ENCODE measurements around the gene PIK3R1. TPM values are rescaled to one million over a fixed set of nuclear protein-coding genes. Genes with fewer than 3 reads are reported as not detected.

Gene PIK3R1
- total and polyA plus RNA-seq, 2 experiments from 2014 or later, result 5.9 to 9.8 TPM

DNA sequence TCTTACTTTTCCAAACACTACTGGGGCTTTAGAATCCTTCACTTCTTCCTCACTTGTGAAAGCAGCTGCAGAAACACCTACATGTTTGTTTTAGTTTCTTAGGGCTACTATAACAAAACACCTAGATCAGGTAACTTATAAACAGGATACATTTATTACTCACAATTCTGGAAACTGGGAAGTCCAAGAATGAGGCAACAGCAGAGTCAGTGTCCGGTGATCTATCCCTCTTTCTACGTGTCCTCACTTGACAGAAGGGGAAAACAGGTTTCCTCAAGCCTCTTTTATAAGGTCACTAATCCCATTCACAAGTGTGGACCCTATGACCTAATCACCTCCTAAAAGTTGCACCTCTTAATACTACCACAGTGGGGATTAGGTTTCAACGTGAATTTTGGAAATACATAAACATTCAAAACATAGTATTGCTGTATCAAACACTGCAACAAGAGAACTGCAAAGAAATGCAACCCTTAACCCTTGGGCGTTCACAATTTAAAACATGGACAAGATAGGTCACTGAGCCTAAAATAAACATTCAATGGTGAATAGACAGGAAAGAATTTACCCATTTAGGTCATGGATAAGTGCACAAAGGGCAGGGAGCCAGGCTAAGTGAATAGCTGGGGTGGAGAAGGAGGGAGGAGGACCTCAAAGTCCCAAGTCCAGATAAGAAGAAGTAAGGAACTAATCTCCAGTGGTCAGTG lies 104.3 kb downstream of the PIK3R1 start:
- Histone ChIP-seq H3K4me3 (no peak overlapping the region), H3K9me2 (ENCODE audit: insufficient read depth) (peaks cover 11% of the 10 kb centered on the region), H3K27ac (ENCODE audit: low read depth) (no peak overlapping the region), H3F3A (replicated peaks; ENCODE audit: low read depth) (no peaks in the 10 kb centered on the region), H3K4me1 (ENCODE audit: insufficient read depth) (no peaks in the 10 kb centered on the region), H3K79me2 (replicated peaks; ENCODE audit: insufficient read depth) (no peaks in the 10 kb centered on the region), H4K20me1 (replicated peaks; ENCODE audit: insufficient read depth) (no peaks in the 10 kb centered on the region), H3K36me3 (ENCODE audit: insufficient read depth) (no peaks in the 10 kb centered on the region), H3K27me3 (ENCODE audit: insufficient read depth) (no peaks in the 10 kb centered on the region), H3K4me2 (no peak overlapping the region), H2AFZ (no peak overlapping the region)
- ATAC-seq, result no peak
- peaks cover 20% of the 10 kb centered on the region for H3K9me3 Mint-ChIP-seq
- H3K4me3 Mint-ChIP-seq, result no peak overlapping the region
- H3K36me3 Mint-ChIP-seq (ENCODE audit: low read depth), result peaks cover 11% of the 10 kb centered on the region
- TF ChIP-seq, protein P1, sequence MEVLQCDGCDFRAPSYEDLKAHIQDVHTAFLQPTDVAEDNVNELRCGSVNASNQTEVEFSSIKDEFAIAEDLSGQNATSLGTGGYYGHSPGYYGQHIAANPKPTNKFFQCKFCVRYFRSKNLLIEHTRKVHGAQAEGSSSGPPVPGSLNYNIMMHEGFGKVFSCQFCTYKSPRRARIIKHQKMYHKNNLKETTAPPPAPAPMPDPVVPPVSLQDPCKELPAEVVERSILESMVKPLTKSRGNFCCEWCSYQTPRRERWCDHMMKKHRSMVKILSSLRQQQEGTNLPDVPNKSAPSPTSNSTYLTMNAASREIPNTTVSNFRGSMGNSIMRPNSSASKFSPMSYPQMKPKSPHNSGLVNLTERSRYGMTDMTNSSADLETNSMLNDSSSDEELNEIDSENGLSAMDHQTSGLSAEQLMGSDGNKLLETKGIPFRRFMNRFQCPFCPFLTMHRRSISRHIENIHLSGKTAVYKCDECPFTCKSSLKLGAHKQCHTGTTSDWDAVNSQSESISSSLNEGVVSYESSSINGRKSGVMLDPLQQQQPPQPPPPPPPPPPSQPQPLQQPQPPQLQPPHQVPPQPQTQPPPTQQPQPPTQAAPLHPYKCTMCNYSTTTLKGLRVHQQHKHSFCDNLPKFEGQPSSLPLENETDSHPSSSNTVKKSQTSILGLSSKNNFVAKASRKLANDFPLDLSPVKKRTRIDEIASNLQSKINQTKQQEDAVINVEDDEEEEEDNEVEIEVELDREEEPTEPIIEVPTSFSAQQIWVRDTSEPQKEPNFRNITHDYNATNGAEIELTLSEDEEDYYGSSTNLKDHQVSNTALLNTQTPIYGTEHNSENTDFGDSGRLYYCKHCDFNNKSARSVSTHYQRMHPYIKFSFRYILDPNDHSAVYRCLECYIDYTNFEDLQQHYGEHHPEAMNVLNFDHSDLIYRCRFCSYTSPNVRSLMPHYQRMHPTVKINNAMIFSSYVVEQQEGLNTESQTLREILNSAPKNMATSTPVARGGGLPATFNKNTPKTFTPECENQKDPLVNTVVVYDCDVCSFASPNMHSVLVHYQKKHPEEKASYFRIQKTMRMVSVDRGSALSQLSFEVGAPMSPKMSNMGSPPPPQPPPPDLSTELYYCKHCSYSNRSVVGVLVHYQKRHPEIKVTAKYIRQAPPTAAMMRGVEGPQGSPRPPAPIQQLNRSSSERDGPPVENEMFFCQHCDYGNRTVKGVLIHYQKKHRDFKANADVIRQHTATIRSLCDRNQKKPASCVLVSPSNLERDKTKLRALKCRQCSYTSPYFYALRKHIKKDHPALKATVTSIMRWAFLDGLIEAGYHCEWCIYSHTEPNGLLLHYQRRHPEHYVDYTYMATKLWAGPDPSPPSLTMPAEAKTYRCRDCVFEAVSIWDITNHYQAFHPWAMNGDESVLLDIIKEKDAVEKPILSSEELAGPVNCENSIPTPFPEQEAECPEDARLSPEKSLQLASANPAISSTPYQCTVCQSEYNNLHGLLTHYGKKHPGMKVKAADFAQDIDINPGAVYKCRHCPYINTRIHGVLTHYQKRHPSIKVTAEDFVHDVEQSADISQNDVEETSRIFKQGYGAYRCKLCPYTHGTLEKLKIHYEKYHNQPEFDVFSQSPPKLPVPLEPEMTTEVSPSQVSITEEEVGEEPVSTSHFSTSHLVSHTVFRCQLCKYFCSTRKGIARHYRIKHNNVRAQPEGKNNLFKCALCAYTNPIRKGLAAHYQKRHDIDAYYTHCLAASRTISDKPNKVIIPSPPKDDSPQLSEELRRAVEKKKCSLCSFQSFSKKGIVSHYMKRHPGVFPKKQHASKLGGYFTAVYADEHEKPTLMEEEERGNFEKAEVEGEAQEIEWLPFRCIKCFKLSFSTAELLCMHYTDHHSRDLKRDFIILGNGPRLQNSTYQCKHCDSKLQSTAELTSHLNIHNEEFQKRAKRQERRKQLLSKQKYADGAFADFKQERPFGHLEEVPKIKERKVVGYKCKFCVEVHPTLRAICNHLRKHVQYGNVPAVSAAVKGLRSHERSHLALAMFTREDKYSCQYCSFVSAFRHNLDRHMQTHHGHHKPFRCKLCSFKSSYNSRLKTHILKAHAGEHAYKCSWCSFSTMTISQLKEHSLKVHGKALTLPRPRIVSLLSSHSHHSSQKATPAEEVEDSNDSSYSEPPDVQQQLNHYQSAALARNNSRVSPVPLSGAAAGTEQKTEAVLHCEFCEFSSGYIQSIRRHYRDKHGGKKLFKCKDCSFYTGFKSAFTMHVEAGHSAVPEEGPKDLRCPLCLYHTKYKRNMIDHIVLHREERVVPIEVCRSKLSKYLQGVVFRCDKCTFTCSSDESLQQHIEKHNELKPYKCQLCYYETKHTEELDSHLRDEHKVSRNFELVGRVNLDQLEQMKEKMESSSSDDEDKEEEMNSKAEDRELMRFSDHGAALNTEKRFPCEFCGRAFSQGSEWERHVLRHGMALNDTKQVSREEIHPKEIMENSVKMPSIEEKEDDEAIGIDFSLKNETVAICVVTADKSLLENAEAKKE (CRISPR knock-in tag; IDR thresholded peaks at IDR 0.05), result no peak
- TF ChIP-seq, protein P2, sequence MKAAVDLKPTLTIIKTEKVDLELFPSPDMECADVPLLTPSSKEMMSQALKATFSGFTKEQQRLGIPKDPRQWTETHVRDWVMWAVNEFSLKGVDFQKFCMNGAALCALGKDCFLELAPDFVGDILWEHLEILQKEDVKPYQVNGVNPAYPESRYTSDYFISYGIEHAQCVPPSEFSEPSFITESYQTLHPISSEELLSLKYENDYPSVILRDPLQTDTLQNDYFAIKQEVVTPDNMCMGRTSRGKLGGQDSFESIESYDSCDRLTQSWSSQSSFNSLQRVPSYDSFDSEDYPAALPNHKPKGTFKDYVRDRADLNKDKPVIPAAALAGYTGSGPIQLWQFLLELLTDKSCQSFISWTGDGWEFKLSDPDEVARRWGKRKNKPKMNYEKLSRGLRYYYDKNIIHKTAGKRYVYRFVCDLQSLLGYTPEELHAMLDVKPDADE (IDR thresholded peaks at IDR 0.05), result no peak
- TF ChIP-seq, protein P3, sequence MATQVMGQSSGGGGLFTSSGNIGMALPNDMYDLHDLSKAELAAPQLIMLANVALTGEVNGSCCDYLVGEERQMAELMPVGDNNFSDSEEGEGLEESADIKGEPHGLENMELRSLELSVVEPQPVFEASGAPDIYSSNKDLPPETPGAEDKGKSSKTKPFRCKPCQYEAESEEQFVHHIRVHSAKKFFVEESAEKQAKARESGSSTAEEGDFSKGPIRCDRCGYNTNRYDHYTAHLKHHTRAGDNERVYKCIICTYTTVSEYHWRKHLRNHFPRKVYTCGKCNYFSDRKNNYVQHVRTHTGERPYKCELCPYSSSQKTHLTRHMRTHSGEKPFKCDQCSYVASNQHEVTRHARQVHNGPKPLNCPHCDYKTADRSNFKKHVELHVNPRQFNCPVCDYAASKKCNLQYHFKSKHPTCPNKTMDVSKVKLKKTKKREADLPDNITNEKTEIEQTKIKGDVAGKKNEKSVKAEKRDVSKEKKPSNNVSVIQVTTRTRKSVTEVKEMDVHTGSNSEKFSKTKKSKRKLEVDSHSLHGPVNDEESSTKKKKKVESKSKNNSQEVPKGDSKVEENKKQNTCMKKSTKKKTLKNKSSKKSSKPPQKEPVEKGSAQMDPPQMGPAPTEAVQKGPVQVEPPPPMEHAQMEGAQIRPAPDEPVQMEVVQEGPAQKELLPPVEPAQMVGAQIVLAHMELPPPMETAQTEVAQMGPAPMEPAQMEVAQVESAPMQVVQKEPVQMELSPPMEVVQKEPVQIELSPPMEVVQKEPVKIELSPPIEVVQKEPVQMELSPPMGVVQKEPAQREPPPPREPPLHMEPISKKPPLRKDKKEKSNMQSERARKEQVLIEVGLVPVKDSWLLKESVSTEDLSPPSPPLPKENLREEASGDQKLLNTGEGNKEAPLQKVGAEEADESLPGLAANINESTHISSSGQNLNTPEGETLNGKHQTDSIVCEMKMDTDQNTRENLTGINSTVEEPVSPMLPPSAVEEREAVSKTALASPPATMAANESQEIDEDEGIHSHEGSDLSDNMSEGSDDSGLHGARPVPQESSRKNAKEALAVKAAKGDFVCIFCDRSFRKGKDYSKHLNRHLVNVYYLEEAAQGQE (IDR thresholded peaks at IDR 0.05; ENCODE audit: unreplicated experiment), result no peak
- TF ChIP-seq CREB1 (CRISPR knock-in tag; IDR thresholded peaks at IDR 0.05; ENCODE audit: low read depth), result no peak
- TF ChIP-seq POLR2AphosphoS5 (IDR thresholded peaks at IDR 0.05; ENCODE audit: low read depth), result no peak
- no peak for TF ChIP-seq EZH2phosphoT487 (IDR thresholded peaks at IDR 0.05; ENCODE audit: unreplicated experiment)
- no peak for TF ChIP-seq JUNB (IDR thresholded peaks at IDR 0.05; ENCODE audit: unreplicated experiment)
- no peak for TF ChIP-seq ZNF114 (CRISPR knock-in tag; IDR thresholded peaks at IDR 0.05)
- no peak for TF ChIP-seq STAT1 (IDR thresholded peaks at IDR 0.05; ENCODE audit: unreplicated experiment)
- TF ChIP-seq EZH2 (IDR thresholded peaks at IDR 0.05; ENCODE audit: low read depth, unreplicated experiment), result no peak
- H3K27ac Mint-ChIP-seq, result no peak overlapping the region
- no peak for DNase-seq (ENCODE audit: low spot score)
- no peaks in the 10 kb centered on the region for H3K4me1 Mint-ChIP-seq
- no peaks in the 10 kb centered on the region for H3K27me3 Mint-ChIP-seq (ENCODE audit: insufficient read depth, low read depth, poor library complexity)
